CD4-positive, alpha-beta T cell treated with Interleukin-15 for 4 hours (primary cell): ENCODE results near the gene ZMYND11.
"Not testable (repeated sequence)": the region's sequence is repeated elsewhere in the genome, so short reads cannot be mapped to it uniquely, and the experiment has no call there.

ENCODE experiments used
- DNase-seq: peaks from one replicate; pipeline ENCODE4 v3.0.0-alpha.2; 2020; ENCODE audit warnings: low spot score

The ZMYND11 gene

GRCh38 chr10:283140-283479, 147.9 kb downstream of the ZMYND11 start:
- no peak for DNase-seq

- DNase-seq = no peak
Measured at GRCh38 chr10:283916-284356, 148.7 kb downstream of the ZMYND11 start.

DNA sequence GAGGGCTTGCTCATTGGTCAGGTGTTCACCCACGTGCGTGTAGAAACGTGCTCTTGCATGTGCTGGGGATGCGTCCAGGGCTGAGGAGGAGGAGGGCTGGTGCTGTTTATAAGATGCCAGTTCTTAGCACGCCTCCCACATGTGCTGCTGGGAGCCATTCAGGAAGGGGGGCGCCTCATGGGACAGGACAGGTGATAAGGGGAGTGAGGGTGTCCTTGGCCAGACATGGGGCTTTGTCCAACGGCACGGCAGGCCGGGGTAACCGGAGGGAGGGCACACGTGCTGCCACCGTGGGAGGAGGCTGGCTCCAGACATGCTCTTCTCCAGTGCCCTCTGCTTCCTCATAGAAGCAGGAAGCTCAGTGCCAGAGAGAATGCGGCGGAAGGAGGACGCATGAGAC, 150.0 kb downstream of the ZMYND11 start:
- DNase-seq = no peak

GRCh38 chr10:287026-287709, 151.9 kb downstream of the ZMYND11 start:
- DNase-seq = no peak

GRCh38 chr10:287814-288213, 152.6 kb downstream of the ZMYND11 start:
- DNase-seq = no peak

DNA sequence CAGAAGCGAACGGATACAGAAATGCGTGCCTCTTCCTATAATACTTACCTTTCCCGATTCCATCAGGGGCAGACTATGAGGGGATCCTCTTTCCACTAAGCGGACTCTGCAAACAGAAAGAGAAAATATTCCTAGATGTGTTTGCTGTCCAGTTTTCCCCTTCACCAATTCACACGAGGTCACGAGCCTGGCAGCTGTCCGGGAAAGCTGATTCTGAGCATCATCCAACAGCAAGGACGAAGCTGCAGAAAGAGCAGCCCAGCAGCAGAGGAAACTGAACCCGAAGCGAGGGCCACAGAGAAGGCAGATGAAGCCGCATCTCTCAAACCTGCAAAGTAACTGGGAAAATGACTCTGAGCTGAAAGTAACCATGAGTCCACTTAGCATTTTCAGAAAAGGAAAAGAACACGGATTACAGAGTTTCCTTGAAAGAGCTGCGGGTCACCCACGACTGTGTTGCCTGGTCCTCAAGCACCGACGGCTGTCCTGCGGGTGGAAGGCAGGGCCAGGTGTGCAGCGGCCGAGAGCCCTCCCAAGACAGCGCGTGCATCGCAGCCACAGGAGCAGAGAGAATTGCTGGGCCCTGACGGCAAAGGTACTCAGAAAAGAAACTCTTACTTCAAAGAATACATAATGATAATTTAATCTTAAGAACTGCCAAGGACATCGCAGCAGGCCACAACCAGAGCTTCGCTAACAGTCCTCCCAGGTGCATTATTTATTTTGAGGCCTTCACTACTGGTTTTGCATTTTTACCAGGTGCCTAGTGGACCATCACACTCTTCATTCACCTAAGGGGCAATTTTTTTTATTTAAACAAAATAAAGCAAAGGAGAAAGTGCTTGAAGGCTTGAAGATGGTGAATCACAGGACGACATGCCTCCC, 153.3 kb downstream of the ZMYND11 start:
- no peak for DNase-seq

DNA sequence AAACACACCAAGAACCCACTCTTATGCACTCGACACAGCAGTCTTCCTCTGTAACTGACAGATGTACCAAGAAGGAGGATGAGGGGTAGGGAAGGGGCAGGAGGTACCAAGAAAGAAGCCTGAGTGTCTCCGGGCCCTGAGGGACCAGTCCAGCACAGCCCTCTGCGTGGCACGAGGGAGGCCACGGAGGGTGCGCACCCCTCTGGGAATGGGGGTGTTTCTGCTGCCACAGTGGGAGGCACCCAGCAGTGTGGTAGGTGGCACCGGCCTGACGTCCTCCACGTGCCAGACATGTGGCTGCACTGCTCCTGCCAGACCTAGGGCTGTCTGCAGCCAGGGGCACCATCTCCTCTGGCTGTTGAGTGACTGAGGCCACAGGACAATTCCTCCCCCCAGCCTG, 154.3 kb downstream of the ZMYND11 start:
- DNase-seq = no peak

GRCh38 chr10:290026-290725, 154.9 kb downstream of the ZMYND11 start:
- DNase-seq = no peak

DNA sequence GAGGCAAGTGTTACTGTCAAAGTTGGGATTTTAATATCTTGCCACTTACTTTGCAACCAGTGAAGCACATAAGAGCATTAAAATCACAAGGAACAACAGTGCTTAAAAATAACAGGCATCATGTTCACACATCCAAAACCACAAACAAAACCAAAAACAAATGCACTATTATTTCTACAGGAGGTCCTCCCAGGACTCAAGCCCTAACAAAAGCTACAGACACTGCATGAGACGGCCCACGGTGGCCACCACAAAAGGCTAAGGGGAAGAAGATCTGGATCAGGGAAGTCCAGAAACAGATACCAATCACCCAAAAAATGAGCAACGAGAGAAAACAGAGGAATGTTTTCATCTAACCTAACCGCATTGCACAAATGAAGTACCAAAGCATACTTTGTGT, 158.4 kb downstream of the ZMYND11 start:
- DNase-seq = no peak

- DNase-seq = no peak
Measured at GRCh38 chr10:297567-297966, 162.3 kb downstream of the ZMYND11 start.

DNA sequence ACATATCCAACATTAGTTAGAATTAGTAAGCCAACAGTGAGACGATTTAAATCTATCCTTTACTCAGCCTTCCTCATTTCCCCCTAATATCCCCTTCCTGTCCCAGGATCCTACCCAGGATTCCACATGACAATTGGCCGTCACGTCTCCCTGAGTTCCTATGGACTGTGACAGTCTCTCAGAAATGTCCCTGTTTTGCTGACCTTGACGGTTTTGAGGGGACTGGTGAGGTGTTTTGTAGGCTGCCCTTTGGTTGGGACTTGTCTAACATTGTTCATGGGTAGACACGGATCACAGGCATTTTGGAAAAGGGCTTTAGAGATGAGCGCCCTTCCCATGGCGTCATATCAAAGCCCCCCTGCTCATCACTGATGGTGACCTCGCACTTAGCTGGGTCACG, 162.8 kb downstream of the ZMYND11 start:
- no peak for DNase-seq

- no peak for DNase-seq
Measured at GRCh38 chr10:299512-299911, 164.3 kb downstream of the ZMYND11 start.

- DNase-seq = no peak
Measured at GRCh38 chr10:299969-300368, 164.7 kb downstream of the ZMYND11 start.

DNA sequence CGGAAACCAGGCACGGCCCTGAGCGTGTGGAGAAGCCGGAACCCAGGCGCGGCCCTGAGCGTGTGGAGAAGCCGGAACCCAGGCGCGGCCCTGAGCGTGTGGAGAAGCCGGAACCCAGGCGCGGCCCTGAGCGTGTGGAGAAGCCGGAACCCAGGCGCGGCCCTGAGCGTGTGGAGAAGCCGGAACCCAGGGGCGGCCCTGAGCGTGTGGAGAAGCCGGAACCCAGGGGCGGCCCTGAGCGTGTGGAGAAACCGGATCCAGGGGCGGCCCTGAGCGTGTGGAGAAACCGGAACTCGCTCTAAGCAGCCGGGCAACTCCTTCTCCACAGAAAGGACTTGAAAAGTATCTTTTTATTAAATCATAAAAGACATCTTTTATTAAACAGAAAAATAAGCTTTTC, 165.3 kb downstream of the ZMYND11 start:
- DNase-seq = not testable (repeated sequence)

DNA sequence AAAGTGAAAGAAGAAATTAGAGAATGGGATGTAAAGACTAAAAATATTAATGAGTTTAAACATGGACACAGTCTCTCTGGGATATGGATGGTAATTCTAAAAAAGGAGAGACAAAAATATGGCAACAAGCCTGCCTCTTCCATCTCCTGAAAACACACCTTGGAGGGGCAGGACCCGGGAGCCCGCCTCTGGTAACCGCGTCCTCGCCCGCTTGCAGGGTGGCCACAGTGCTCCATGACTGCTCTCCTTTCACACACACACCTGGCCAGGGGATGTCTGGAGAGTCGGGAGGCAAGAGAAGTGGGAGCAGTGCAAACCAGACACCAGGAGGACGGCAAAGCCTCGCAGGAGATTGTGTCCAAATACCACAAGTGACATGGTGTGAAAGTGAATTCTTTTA, 166.3 kb downstream of the ZMYND11 start:
- DNase-seq = no peak
